ENCODE data around the gene CHTOP.

CHTOP gene

GRCh38 chr1:153612755-153613331 is 21.0 kb upstream of the CHTOP start, which contains the start of gene S100A16:
Gene S100A16, minus strand, starts transcription at chr1:153613137. Its CDS starts 4,986 bp downstream, at chr1:153608151.
- DNase-seq (ENCODE audit: low read depth) = peak; percentile 77

GRCh38 chr1:153613406-153613805 is 20.5 kb upstream of the CHTOP start:
- DNase-seq (ENCODE audit: low read depth) = no peak

- DNase-seq (ENCODE audit: low read depth) = no peak
These were observed 19.5 kb upstream of the CHTOP start for GRCh38 chr1:153614189-153614900.

GRCh38 chr1:153614906-153615305 is 19.0 kb upstream of the CHTOP start:
- DNase-seq (ENCODE audit: low read depth) = no peak

GRCh38 chr1:153615406-153615805 is 18.5 kb upstream of the CHTOP start:
- DNase-seq (ENCODE audit: low read depth) = no peak

GRCh38 chr1:153616144-153616916 is 17.5 kb upstream of the CHTOP start, which contains the start of gene S100A14:
Gene S100A14, minus strand, starts transcription at chr1:153616325. Its CDS starts 467 bp downstream, at chr1:153615858.
- no peak for DNase-seq (ENCODE audit: low read depth)

- DNase-seq (ENCODE audit: low read depth) = no peak
These were observed 17.0 kb upstream of the CHTOP start for GRCh38 chr1:153616917-153617311.

- peak; percentile 89 for DNase-seq (ENCODE audit: low read depth)
These were observed 16.2 kb upstream of the CHTOP start for GRCh38 chr1:153617663-153618062.

- no peak for DNase-seq (ENCODE audit: low read depth)
These were observed 14.7 kb upstream of the CHTOP start for GRCh38 chr1:153619171-153619570.

- DNase-seq (ENCODE audit: low read depth) = no peak
These were observed 10.8 kb upstream of the CHTOP start for GRCh38 chr1:153623101-153623500.

- no peak for DNase-seq (ENCODE audit: low read depth)
These were observed 8.8 kb upstream of the CHTOP start for GRCh38 chr1:153624965-153625611.

GRCh38 chr1:153626477-153626903 is 7.4 kb upstream of the CHTOP start:
- no peak for DNase-seq (ENCODE audit: low read depth)

GRCh38 chr1:153626904-153627714 is 6.8 kb upstream of the CHTOP start, which contains the start of gene S100A13:
Gene S100A13, minus strand, starts transcription at chr1:153627505. Its CDS starts 1,033 bp downstream, at chr1:153626472.
- DNase-seq (ENCODE audit: low read depth) = peak; percentile 95

- no peak for DNase-seq (ENCODE audit: low read depth)
These were observed 5.9 kb upstream of the CHTOP start, which contains the start of gene S100A1 for GRCh38 chr1:153627715-153628626. Gene S100A1, plus strand, starts transcription at chr1:153628434. Its CDS starts 2,088 bp downstream, at chr1:153630522.

GRCh38 chr1:153628638-153629342 is 5.1 kb upstream of the CHTOP start:
- no peak for DNase-seq (ENCODE audit: low read depth)

GRCh38 chr1:153629343-153629665 is 4.6 kb upstream of the CHTOP start:
- no peak for DNase-seq (ENCODE audit: low read depth)

GRCh38 chr1:153629971-153630370 is 3.9 kb upstream of the CHTOP start:
- DNase-seq (ENCODE audit: low read depth) = no peak

GRCh38 chr1:153630384-153630783 is 3.5 kb upstream of the CHTOP start:
- DNase-seq (ENCODE audit: low read depth) = no peak

All from ELR (cell line).